ENCODE data around the gene MYO19. TPM values are rescaled to one million over a fixed set of nuclear protein-coding genes. Genes with fewer than 3 reads are reported as not detected.
A peak's percentile ranks its signal among the peaks of the same experiment; 100 is the strongest.

The MYO19 gene
- total and polyA plus RNA-seq, 9 of the 15 experiments (the other 6 are each of a cell fraction or from before 2014, with no cell fraction given): 21.6 to 176 (median 129) TPM

- TF ChIP-seq THRA (IDR thresholded peaks at IDR 0.05) (no peak), BRD9 (IDR thresholded peaks at IDR 0.05; ENCODE audit: low read depth, partially characterized antibody) (no peak), U2AF2 (optimal IDR thresholded peaks at IDR 0.05; ENCODE audit: low read depth, low read length) (no peak), GABPB1 (CRISPR knock-in tag; IDR thresholded peaks at IDR 0.05) (peak; percentile 94), RAD51 (IDR thresholded peaks at IDR 0.05; ENCODE audit: borderline replicate concordance, low read depth) (no peak; the same call in 1 of the 2 replicates), ZNF707 (CRISPR knock-in tag; conservative IDR thresholded peaks at IDR 0.05) (no peak), EP300 (IDR thresholded peaks at IDR 0.05; ENCODE audit: low read length) (no peak; the same call in 1 of the 2 replicates), MCM5 (IDR thresholded peaks at IDR 0.05; ENCODE audit: low read depth) (no peak), PYGO2 (tag; IDR thresholded peaks at IDR 0.05) (no peak), RNF2 (IDR thresholded peaks at IDR 0.05) (peak; percentile 49; the same call in 1 of the 2 replicates), TCF7L2 (IDR thresholded peaks at IDR 0.05; ENCODE audit: low read depth, low read length) (no peak), SPI1 (IDR thresholded peaks at IDR 0.05; ENCODE audit: borderline replicate concordance, low read depth, low read length) (peak; percentile 50; the same call in 1 of the 2 replicates), NCOA1 (IDR thresholded peaks at IDR 0.05; ENCODE audit: low read depth) (no peak; the same call in 1 of the 2 replicates), ETS2 (tag; IDR thresholded peaks at IDR 0.05; ENCODE audit: borderline replicate concordance, poor library complexity, severe bottlenecking) (no peak), RB1 (IDR thresholded peaks at IDR 0.05; ENCODE audit: low read depth) (no peak; the same call in none of the 2 replicates), CREBBP (IDR thresholded peaks at IDR 0.05; ENCODE audit: low read depth, low read length) (no peak), SRSF7 (optimal IDR thresholded peaks at IDR 0.05; ENCODE audit: low read depth, low read length) (no peak), ATF6 (CRISPR knock-in tag; IDR thresholded peaks at IDR 0.05) (no peak), TEAD4 (IDR thresholded peaks at IDR 0.05; ENCODE audit: low read length) (no peak), TEAD4 (CRISPR knock-in tag; IDR thresholded peaks at IDR 0.05; ENCODE audit: borderline replicate concordance) (no peak), BCLAF1 (IDR thresholded peaks at IDR 0.05; ENCODE audit: borderline replicate concordance in 1 of 2, control insufficient read depth in 1 of 2, low read depth in 2 of 2, low read length in 1 of 2) (0 out of 4 replicates have a peak, but pooled peaks of 1 of the 2 experiments have one; percentile 30)
Observed at GRCh38 chr17:36534840-36535668, at the start of gene MYO19, which contains the start of gene PIGW (continued).

All from K562 (cell line).